NCI-H1105 treated with DMSO at 0.1 percent for 48 hours (cell line): ENCODE measurements around the gene STPG3.
"Not testable (repeated sequence)": the region's sequence is repeated elsewhere in the genome, so short reads cannot be mapped to it uniquely, and the experiment has no call there.

Source experiments
- DNase-seq: peaks from one replicate; lab custom pipeline; 2025; lab: John Stamatoyannopoulos, UW

The STPG3 gene

GRCh38 chr9:137234055-137234697 lies 16.9 kb upstream of the STPG3 start:
- DNase-seq: no peak

DNA sequence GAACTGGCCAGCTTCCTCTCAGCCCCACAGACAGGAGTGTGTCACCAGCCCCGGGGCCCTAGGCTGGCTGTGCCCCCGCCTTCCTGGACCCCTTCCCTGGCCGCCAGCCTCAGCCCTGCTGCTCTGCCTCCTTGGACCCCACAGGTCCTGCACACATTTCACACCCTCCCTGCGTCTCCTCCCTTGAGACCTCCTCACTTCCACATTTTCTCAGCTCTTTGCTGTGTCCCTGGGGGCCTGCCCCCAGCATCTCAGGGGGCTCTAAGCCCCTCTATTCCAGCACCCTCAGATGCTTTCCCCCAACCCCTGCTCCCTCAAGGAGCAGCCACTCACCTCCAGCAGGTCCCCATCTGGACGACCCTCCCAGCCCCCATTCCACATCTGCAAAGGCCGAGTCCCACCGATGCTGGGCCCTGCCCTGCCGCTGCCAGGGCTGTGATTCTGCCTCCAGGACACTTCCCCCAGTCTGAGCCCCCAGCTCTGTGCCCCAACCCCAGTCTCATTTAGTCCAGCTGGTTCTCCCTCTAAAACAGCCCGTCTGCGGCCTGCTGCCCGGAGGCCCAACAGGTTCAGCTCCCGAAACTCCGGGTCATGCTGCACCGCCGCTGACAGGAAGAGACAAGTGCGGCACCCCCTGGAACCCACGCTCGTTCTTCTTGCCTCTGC lies 16.2 kb upstream of the STPG3 start:
- no peak for DNase-seq

- DNase-seq: no peak
Measured at GRCh38 chr9:137235424-137236237, 15.5 kb upstream of the STPG3 start.

DNA sequence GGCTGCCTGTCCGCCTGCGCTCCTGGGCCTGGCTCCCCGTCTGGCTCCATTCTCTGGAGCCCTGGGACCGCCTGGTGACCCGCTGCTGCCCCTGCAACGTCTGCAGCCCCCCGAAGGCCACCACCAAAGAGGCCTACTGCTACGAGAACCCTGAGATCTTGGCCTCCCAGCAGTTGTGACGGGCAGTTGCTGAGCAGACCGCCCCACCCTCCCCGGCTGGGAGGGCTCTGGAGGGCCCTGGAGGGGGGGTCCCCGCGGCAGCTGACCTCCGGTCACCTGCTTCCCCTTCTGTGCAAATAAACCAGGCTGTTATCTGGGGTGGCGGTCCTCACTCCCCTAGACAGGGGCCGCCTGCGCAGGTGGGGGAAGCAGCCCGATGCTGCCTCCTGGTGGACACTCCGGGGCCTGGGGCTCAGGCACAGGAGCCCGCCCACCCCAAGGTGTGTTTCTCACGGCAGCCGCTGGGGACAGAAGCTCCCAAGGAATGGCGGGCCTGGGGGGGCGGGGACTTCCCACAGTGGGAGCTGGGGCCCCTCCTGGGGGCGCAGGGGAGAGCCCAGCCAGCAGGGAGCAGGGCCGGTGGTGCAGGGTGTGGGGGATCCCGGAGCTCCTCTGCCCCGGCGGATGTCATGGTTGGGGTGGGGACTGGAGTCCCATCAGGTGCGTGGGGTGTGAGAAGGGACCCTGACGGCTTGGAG lies 14.7 kb upstream of the STPG3 start:
- DNase-seq: peak; percentile 64

- DNase-seq: no peak
Measured at GRCh38 chr9:137236936-137237421, 14.1 kb upstream of the STPG3 start.

DNA sequence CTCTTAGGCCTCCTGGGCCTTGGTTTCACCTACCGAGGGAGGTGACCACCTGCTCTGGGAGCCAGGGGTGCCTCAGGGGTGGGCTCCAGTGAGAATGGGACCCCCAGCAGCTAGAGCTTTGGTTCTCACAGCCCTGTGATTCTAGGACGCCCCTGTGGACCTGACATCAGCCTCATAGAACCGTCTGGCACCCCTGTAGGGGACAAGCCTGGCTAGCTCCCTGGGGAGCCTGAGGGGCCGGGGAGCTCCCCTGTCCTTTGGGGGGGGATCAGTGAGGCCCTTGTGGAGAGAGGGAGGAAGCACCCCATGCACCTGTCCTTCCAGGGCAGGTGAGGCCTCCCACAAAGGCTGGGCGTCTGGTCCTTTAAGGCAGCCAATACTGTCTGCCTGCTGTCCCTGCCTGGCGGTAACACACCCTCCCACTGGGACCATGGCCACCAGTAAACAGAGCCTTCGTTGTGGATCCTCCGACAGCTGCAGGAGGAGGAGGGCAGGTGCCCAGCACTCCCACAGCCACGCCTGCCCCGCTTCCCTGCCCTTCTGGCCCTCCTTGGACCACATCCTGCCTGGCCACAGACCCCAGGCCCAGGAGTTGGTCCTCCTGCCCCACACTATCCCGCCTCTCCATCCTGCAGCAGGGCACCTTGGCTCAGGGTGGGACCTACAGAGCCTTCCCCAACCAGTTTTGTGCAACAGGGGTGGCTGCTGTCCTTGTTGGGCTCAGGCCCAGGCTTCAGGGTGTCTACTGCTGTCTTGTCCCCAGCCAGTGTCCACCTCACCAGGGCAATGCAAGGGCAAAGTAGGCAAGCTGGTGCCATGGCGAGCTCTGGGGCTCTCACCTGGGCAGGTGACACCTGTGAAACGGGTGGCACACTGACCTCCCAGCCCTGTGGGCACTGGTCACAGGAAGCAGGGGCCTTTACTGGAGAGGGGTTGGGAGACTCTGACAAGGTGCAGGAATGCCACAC lies 13.0 kb upstream of the STPG3 start:
- no peak for DNase-seq

GRCh38 chr9:137239541-137240200 lies 11.4 kb upstream of the STPG3 start:
- DNase-seq: not testable (repeated sequence)

DNA sequence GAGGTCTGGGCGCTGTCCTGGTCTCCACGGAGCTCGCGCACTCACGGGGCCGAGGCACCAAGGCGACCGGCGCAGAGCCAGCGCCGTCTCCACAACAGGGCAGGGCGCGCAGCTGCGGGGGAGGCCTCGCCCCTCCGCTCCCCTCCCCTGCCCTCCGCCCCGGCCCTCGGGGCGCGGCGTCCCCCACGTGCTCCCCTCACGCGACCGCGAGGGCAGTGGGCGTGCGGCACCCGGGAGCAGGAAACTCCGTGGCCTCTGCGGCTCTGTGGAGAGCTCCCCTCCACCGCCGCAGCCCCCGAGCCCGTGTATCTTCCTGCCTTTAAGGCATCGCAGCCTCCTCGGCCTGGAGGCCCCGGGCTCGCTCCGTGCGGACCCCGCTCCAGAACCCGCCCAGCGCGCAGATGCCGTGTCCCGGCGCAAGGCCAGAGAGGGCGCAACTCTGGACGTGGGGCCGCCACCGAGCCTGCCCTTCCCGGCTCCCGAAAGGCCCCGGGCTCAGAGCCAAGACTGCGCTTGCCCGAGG lies 10.7 kb upstream of the STPG3 start:
- DNase-seq: peak; percentile 55

- peak; percentile 99 for DNase-seq
Measured at GRCh38 chr9:137240841-137241489, 10.1 kb upstream of the STPG3 start, which contains the start of gene TUBB4B. TUBB4B (plus strand) TSS chr9:137241287; CDS start chr9:137241361, 74 bp downstream.

DNA sequence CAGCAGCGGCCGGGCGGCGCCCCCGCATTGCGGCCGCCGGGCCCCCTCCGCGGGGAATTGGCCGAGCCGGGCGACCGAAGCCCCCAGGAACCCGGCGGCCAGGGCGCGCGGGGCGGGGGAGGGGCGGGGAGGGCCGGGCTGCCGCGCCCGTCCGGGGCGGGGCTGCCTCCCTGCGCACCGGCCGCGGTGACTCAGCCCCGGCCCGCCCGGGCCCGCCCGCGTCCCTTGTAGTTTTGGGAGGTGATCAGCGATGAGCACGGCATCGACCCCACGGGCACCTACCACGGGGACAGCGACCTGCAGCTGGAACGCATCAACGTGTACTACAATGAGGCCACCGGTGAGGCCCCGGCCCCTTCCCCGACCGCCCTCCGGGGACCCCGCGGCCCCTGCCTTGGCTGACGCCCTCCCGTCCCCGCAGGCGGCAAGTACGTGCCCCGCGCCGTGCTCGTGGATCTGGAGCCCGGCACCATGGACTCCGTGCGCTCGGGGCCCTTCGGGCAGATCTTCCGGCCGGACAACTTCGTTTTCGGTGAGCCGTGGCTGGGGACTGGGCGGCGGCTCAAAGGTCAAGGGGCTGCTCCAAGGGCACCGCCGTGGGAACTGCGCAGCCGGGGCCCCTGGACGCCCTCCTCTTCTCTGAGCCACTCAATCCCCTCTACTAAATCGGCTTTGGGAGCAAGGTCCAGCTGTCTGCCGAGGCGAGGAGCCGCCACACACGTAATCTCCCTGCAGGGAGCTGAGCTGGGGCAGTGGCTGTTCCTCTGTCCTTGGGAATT lies 9.4 kb upstream of the STPG3 start:
- DNase-seq: no peak

DNA sequence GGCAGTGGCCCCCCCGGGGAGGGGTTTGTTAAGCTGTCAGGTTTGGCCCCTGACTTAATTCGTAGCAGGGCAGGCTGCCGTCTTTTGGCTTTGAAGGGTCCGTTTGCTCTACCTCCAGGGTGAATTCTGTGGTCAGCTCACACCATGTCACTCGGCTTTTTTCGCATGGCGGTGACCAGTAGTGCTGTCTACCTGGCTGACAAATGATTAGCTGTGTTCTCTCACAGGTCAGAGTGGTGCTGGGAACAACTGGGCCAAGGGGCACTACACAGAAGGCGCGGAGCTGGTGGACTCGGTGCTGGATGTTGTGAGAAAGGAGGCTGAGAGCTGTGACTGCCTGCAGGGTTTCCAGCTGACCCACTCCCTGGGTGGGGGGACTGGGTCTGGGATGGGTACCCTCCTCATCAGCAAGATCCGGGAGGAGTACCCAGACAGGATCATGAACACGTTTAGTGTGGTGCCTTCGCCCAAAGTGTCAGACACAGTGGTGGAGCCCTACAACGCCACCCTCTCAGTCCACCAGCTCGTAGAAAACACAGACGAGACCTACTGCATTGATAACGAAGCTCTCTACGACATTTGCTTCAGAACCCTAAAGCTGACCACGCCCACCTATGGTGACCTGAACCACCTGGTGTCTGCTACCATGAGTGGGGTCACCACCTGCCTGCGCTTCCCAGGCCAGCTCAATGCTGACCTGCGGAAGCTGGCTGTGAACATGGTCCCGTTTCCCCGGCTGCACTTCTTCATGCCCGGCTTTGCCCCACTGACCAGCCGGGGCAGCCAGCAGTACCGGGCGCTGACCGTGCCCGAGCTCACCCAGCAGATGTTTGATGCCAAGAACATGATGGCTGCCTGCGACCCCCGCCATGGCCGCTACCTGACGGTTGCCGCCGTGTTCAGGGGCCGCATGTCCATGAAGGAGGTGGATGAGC lies 8.6 kb upstream of the STPG3 start:
- DNase-seq: no peak

- not testable (repeated sequence) for DNase-seq
Measured at GRCh38 chr9:137243266-137243625, 7.8 kb upstream of the STPG3 start.

- no peak for DNase-seq
Measured at GRCh38 chr9:137243626-137244485, 7.2 kb upstream of the STPG3 start.

DNA sequence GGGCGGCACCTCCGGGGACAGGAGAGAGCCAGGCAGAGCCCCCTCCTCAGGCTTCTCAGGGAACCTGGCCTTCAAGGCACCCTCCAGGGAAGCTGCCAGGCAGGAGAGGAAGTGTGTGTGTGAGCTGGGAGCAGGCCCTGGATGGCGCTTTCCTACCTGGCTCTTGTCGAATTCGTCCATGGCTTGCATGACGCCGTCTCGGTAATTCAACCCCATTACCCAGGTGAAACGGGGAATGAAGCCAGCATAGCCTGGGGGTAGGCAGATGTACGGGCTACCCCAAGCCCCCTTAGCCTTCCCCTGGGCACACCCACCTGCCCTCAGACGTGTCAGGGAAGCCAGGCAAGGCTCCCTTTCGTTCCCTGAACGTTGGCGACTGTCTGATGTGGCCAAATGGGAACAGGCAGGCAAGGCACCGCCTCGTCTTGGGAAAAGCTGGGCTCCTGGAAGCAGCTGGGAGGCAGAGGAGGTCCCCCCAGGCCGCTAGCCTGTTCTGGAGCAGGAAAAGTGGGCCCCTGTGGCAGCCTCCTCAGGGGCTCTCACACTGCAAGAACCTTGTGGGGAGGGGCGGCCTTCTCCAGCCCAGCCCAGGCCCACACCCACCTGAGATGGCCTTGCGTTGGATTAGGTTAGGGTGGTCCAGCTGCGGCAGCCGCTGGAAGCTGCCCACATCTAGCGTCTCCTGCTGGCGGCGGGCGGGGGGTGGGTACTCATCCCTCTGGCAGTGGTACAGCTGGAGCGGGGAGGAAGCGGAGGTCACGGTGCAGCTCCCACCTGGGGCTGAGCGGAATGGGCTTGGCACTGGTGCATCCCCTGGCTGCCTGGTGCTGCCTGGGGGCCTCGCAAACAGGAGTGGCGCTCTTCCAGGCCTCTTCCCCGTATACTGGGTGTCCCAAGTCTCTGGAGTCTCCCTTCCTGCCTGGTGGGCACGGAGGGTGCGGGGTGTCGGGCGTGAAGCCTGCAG lies 6.3 kb upstream of the STPG3 start:
- no peak for DNase-seq
